GM21360 (cell line): ENCODE data around the gene KIFC1.
"Not testable (repeated sequence)": the region's sequence is repeated elsewhere in the genome, so short reads cannot be mapped to it uniquely, and the experiment has no call there.

Source experiments
- ATAC-seq: cut with Tn5 transposase; IDR thresholded peaks from one replicate; pipeline ENCODE4 v1.9.1; 2021; ENCODE audit warnings: mild to moderate bottlenecking, moderate library complexity; ENCODE audit not compliant: unreplicated experiment

The KIFC1 gene

GRCh38 chr6:33391278-33391921 is at the start of gene KIFC1:
TSS of gene KIFC1 (plus strand) at chr6:33391823. CDS start at chr6:33391986, 163 bp downstream.
- ATAC-seq = peak; percentile 78

GRCh38 chr6:33343606-33343952 is 48.0 kb upstream of the KIFC1 start:
- not testable (repeated sequence) for ATAC-seq

- no peak for ATAC-seq
These were observed 47.5 kb upstream of the KIFC1 start for GRCh38 chr6:33343953-33344611.

GRCh38 chr6:33344701-33345697 is 46.6 kb upstream of the KIFC1 start:
- no peak for ATAC-seq

- not testable (repeated sequence) for ATAC-seq
These were observed 44.7 kb upstream of the KIFC1 start for GRCh38 chr6:33346972-33347371.

GRCh38 chr6:33347816-33348215 is 43.8 kb upstream of the KIFC1 start:
- ATAC-seq = no peak

GRCh38 chr6:33355860-33356259 is 35.8 kb upstream of the KIFC1 start:
- not testable (repeated sequence) for ATAC-seq

GRCh38 chr6:33356295-33356694 is 35.3 kb upstream of the KIFC1 start:
- no peak for ATAC-seq

- not testable (repeated sequence) for ATAC-seq
These were observed 34.3 kb upstream of the KIFC1 start for GRCh38 chr6:33357160-33357871.

GRCh38 chr6:33359331-33359730 is 32.3 kb upstream of the KIFC1 start:
- ATAC-seq = no peak

GRCh38 chr6:33363486-33363885 is 28.1 kb upstream of the KIFC1 start:
- not testable (repeated sequence) for ATAC-seq

GRCh38 chr6:33364475-33365205 is 27.0 kb upstream of the KIFC1 start:
- ATAC-seq = not testable (repeated sequence)

GRCh38 chr6:33365206-33365971 is 26.2 kb upstream of the KIFC1 start:
- ATAC-seq = not testable (repeated sequence)

- ATAC-seq = no peak
These were observed 24.5 kb upstream of the KIFC1 start for GRCh38 chr6:33367009-33367714.

- ATAC-seq = not testable (repeated sequence)
These were observed 24.0 kb upstream of the KIFC1 start for GRCh38 chr6:33367715-33368025.

GRCh38 chr6:33371901-33372300 is 19.7 kb upstream of the KIFC1 start:
- ATAC-seq = not testable (repeated sequence)

GRCh38 chr6:33372526-33373123 is 19.0 kb upstream of the KIFC1 start:
- ATAC-seq = no peak
